Measurements from ENCODE around the gene COL4A2.

COL4A2 gene

GRCh38 chr13:110443622-110444225, 136.6 kb downstream of the COL4A2 start:
- TF ChIP-seq GATA2 (IDR thresholded peaks at IDR 0.05; ENCODE audit: low read depth, low read length) (no peak), GATA3 (IDR thresholded peaks at IDR 0.05; ENCODE audit: low read depth, low read length) (no peak)

- TF ChIP-seq GATA3 (IDR thresholded peaks at IDR 0.05; ENCODE audit: low read depth, low read length) (no peak), GATA2 (IDR thresholded peaks at IDR 0.05; ENCODE audit: low read depth, low read length) (no peak)
Measured at GRCh38 chr13:110444226-110444653, 137.2 kb downstream of the COL4A2 start.

DNA sequence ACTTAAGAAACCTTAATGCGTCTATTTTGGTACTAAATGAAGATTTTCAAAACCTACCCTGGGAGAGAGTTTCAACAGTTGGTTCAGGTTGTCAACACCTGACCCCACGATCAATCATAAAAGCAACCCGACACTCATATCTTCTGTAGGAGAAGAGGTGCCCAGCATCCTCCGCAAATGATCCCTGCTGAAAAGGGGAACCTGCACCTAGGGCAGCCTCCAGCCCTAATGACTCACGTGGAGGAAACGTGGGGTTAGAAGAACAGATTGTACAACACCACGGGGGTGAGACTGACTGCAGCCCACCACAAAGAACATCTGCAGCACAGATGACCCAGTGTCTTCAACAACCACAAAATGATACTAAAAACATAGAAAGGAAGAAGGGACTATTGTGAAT, 138.1 kb downstream of the COL4A2 start:
- TF ChIP-seq GATA2 (IDR thresholded peaks at IDR 0.05; ENCODE audit: low read depth, low read length) (no peak), GATA3 (IDR thresholded peaks at IDR 0.05; ENCODE audit: low read depth, low read length) (no peak)

GRCh38 chr13:110445722-110446574, 138.9 kb downstream of the COL4A2 start:
- TF ChIP-seq GATA2 (IDR thresholded peaks at IDR 0.05; ENCODE audit: low read depth, low read length) = no peak
- no peak for TF ChIP-seq GATA3 (IDR thresholded peaks at IDR 0.05; ENCODE audit: low read depth, low read length)

DNA sequence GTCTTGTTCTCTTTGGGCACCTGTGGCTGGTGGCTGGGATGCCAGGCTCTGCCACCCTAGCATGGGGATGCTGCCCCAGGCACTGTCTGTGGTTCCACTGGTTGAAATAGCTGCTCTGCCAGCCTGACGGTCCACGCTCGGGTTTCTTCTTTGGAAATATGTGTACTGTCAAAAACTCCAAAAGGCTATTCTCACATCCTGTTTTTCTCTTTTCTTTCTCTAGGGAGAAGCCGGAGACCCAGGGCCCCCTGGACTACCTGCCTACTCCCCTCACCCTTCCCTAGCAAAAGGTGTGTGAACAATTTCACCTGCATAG, 139.4 kb downstream of the COL4A2 start:
- no peak for TF ChIP-seq GATA3 (IDR thresholded peaks at IDR 0.05; ENCODE audit: low read depth, low read length)
- TF ChIP-seq GATA2 (IDR thresholded peaks at IDR 0.05; ENCODE audit: low read depth, low read length) = no peak

GRCh38 chr13:110447058-110447511, 140.0 kb downstream of the COL4A2 start:
- TF ChIP-seq GATA2 (IDR thresholded peaks at IDR 0.05; ENCODE audit: low read depth, low read length) = no peak

DNA sequence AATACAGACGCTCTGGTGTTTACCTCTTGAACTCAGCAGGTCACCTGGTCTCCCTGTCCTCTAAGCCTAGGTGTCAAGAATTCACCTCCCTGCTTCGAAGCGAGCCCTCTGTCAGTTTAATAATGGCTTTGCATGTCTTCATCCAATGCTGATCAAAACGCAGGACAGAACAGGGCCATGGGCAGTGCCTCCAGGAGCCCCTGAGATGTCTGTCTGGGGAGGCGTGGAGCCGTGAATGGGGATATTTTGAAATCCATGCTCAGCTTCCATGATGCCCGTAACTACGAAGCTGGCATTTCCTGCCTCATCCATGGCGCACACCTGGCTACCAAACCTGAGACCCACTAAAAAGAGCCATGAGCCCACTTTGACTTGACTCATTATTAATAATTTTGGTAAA, 140.7 kb downstream of the COL4A2 start:
- TF ChIP-seq GATA3 (IDR thresholded peaks at IDR 0.05; ENCODE audit: low read depth, low read length) (no peak), GATA2 (IDR thresholded peaks at IDR 0.05; ENCODE audit: low read depth, low read length) (no peak)

DNA sequence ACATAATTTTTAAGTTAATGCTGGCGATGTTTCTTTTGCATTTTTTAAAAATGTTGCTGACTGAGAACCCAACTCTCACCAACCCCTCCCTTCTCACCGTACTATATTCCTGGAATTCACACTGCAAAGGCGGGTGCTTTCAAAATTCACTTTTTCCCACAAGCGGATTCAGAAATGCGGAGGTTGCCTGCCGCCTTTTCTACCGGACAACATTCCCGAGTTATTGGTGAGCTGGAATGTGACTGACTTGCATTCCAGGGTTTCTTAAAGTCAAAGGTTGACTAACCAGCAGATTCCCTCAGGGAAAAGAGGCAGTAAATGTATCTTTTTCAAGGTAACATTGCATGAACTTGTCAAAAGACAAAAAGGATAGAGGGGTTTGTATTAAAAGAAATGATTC, 141.1 kb downstream of the COL4A2 start:
- TF ChIP-seq GATA3 (IDR thresholded peaks at IDR 0.05; ENCODE audit: low read depth, low read length) (no peak), GATA2 (IDR thresholded peaks at IDR 0.05; ENCODE audit: low read depth, low read length) (no peak)

DNA sequence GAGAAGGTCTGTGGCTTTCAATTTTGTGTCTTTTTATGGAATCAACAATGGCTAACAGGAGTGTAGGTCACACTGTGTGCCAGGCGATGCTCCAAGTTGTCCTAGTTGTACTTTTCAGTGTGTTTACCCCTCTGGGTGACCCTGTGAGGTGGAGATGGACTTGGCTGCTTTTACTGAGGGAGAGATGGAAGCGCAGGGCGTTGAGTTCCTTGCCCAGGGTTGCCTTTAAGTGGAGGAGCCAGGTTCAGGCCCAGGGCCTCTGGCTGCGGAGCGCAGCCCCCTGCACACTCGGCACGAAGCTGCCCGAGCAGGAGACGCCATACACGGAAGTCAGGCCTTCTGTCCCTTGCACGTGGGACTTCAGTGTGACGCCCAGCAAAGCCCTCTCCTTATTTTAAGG, 141.6 kb downstream of the COL4A2 start:
- no peak for TF ChIP-seq GATA2 (IDR thresholded peaks at IDR 0.05; ENCODE audit: low read depth, low read length)
- no peak for TF ChIP-seq GATA3 (IDR thresholded peaks at IDR 0.05; ENCODE audit: low read depth, low read length)

GRCh38 chr13:110449219-110450015, 142.3 kb downstream of the COL4A2 start:
- TF ChIP-seq GATA3 (IDR thresholded peaks at IDR 0.05; ENCODE audit: low read depth, low read length) (no peak), GATA2 (IDR thresholded peaks at IDR 0.05; ENCODE audit: low read depth, low read length) (no peak)

GRCh38 chr13:110450016-110450900, 143.2 kb downstream of the COL4A2 start:
- TF ChIP-seq GATA2 (IDR thresholded peaks at IDR 0.05; ENCODE audit: low read depth, low read length) = no peak
- TF ChIP-seq GATA3 (IDR thresholded peaks at IDR 0.05; ENCODE audit: low read depth, low read length) = no peak

DNA sequence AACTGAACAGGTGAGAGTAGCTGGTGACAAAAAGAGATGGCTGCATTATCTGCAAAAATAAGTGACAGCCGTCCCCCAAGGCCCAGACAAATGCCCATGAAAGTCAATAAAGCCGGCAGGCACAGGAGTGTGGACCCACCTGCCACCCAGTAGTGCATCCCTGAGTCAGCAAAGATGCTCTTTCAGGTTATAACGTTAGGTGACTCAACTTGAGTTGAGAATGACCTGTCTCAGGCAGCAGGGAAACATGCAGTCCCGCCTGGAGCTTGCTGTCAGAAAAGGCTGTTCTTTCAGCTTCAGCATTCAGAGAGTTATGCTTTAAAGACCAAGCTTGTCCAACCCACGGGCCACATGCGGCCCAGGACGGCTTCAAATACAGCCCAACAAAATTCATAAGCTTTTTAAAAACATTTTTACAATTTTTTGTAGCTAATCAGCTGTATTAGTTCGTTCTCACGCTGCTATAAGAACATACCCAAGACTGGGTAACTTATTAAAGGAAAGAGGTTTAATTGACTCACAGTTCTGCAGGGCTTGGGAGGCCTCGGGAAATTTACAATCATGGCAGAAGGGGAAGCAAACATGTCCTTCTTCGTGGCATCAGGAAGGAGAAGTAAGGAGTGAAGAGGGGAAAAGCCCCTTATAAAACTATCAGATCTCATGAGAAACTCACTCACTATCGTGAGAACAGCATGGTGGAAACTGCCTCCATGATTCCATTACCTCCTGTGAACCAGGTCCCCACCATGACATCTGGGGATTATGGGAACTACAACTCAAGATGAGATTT, 144.1 kb downstream of the COL4A2 start:
- TF ChIP-seq GATA3 (IDR thresholded peaks at IDR 0.05; ENCODE audit: low read depth, low read length) (no peak), GATA2 (IDR thresholded peaks at IDR 0.05; ENCODE audit: low read depth, low read length) (no peak)

DNA sequence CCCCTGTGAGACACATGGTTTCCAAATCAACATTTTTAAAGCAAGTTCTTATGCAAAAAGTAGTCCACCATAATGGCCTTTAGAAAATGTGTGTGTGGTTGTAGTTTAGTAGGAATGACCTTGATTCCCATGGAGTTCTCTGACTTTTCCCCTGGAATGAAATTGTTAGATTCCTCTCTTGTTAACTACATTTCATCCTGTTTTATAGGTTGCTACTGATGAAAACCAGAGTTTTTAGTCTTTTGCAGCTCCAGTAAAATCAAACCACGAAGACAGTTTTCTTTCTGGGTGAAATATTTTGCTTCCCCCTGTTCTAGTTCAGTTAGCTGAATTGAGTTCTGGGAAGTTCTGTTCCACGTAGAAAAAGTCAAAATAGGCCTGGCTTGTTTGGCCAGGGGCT, 146.7 kb downstream of the COL4A2 start:
- TF ChIP-seq GATA2 (IDR thresholded peaks at IDR 0.05; ENCODE audit: low read depth, low read length) (no peak), GATA3 (IDR thresholded peaks at IDR 0.05; ENCODE audit: low read depth, low read length) (no peak)

Measured in SH-SY5Y (cell line).